ENCODE measurements around the gene TMEM25. TPM values are rescaled to one million over a fixed set of nuclear protein-coding genes. Genes with fewer than 3 reads are reported as not detected.

The TMEM25 gene
- total and polyA plus RNA-seq, 2 of the 13 experiments (the other 11 are each of a cell fraction or from before 2014, with no cell fraction given) = 7.5 to 17.2 TPM

GRCh38 chr11:118572981-118573550 lies 42.1 kb downstream of the TMEM25 start:
- Histone ChIP-seq H3K9ac (ENCODE audit: insufficient read depth, low read depth, low read length) (peak overlapping the region; percentile 100), H3K79me2 (ENCODE audit: insufficient read depth, low read length) (peaks cover 58% of the 10 kb centered on the region), H3K27ac (ENCODE audit: extremely low read length, insufficient read depth, low read length) (peak overlapping the region; percentile 95), H4K20me1 (ENCODE audit: insufficient read depth, low read length) (peaks cover 45% of the 10 kb centered on the region), H2AFZ (ENCODE audit: low read length) (no peak overlapping the region), H3K4me2 (ENCODE audit: low read depth, low read length) (peak overlapping the region; percentile 83), H3K4me1 (ENCODE audit: insufficient read depth, low read length) (peaks cover 57% of the 10 kb centered on the region), H3K9me3 (ENCODE audit: low read length) (no peaks in the 10 kb centered on the region), H3K4me3 (replicated peaks in 1 of 3; ENCODE audit: insufficient read depth in 1 of 3, low read depth in 2 of 3, low read length in 3 of 3) (peak overlapping the region; percentile 68 to 97 (median 94)), H3K27me3 (ENCODE audit: control insufficient read depth in 1 of 2, insufficient read depth in 2 of 2, low read length in 2 of 2) (no peaks in the 10 kb centered on the region; a peak in 1 of 5 replicates), H3K36me3 (replicated peaks in 1 of 2; ENCODE audit: control insufficient read depth in 1 of 2, insufficient read depth in 2 of 2, low read length in 2 of 2) (peaks cover 0 to 7% of the 10 kb centered on the region in 2 experiments; a peak in 3 of 5 replicates)
- intact Hi-C loops (cut with micrococcal nuclease; ENCODE audit: unreplicated experiment) (loop anchor here (5.0 kb wide), 1 partner anchor 34 kb away; the partner anchor contains the start of gene PHLDB1), in situ Hi-C loops (cut with HindIII; ENCODE audit: extremely low pct_ligation_motif_present, low pct_unique_long_range_greater_than_20kb) (no loop called here)
- ATAC-seq (peak; percentile 57), FAIRE-seq (no peak), DNase-seq (ENCODE audit: low spot score) (peak; percentile 27)
- no TSS peak for BruUV-seq (replicated peaks)
- WGBS (ENCODE audit: low lambda C conversion rate) = 0% methylated on average over 10 of the region's 10 CpGs
- POLR2A ChIA-PET = interaction anchor here (0.8 to 2.7 kb wide), 6 partner anchors 32 to 803 kb away, joined by 3 to 17 read pairs (median 5); partner anchors contain the start of genes PHLDB1 and TMEM25
- CTCF ChIA-PET (ENCODE audit: low intra/inter-chr PET ratio, low total read pairs) = no interaction called here
- TF ChIP-seq SRSF9 (IDR thresholded peaks at IDR 0.05; ENCODE audit: borderline replicate concordance, insufficient read depth, low read depth, low read length, poor library complexity, severe bottlenecking) (no peak), NAIF1 (CRISPR knock-in tag; IDR thresholded peaks at IDR 0.05; ENCODE audit: borderline replicate concordance) (no peak), MAFK (conservative IDR thresholded peaks at IDR 0.05 in 1 of 2, IDR thresholded peaks at IDR 0.05 in 1 of 2; ENCODE audit: low read length in 2 of 2) (peak; percentile 58 to 76), MAFF (IDR thresholded peaks at IDR 0.05; ENCODE audit: low read depth, low read length) (peak; percentile 64), TRIM24 (CRISPR knock-in tag; IDR thresholded peaks at IDR 0.05) (no peak), PRDM4 (CRISPR knock-in tag; IDR thresholded peaks at IDR 0.05; ENCODE audit: borderline replicate concordance) (no peak), ZNF232 (CRISPR knock-in tag; IDR thresholded peaks at IDR 0.05; ENCODE audit: borderline replicate concordance) (no peak), ZNF543 (CRISPR knock-in tag; IDR thresholded peaks at IDR 0.05) (0 out of 2 replicates have a peak, but pooled peaks have one; percentile 17), ZNF263 (CRISPR knock-in tag; IDR thresholded peaks at IDR 0.05) (no peak), JDP2 (CRISPR knock-in tag; IDR thresholded peaks at IDR 0.05; ENCODE audit: borderline replicate concordance) (no peak), HNRNPH1 (optimal IDR thresholded peaks at IDR 0.05; ENCODE audit: low read depth, low read length) (no peak), ZNF558 (CRISPR knock-in tag; IDR thresholded peaks at IDR 0.05; ENCODE audit: borderline replicate concordance) (no peak), ZNF224 (CRISPR knock-in tag; IDR thresholded peaks at IDR 0.05) (no peak), LCORL (IDR thresholded peaks at IDR 0.05) (no peak), LCORL (CRISPR knock-in tag; IDR thresholded peaks at IDR 0.05) (0 out of 2 replicates have a peak, but pooled peaks have one; percentile 8), FOXO4 (CRISPR knock-in tag; conservative IDR thresholded peaks at IDR 0.05) (no peak), POLR2A (IDR thresholded peaks at IDR 0.05; ENCODE audit: insufficient read depth in 1 of 2, low read depth in 2 of 2, low read length in 2 of 2) (peak in 1 of 2 experiments; percentile 30; a peak in 1 of 4 replicates), TAF1 (CRISPR knock-in tag; IDR thresholded peaks at IDR 0.05) (no peak), CAMTA2 (CRISPR knock-in tag; IDR thresholded peaks at IDR 0.05; ENCODE audit: borderline replicate concordance) (no peak), ZNF740 (CRISPR knock-in tag; IDR thresholded peaks at IDR 0.05) (no peak), KDM5A (IDR thresholded peaks at IDR 0.05; ENCODE audit: borderline replicate concordance, low read length) (0 out of 2 replicates have a peak, but pooled peaks have one; percentile 40), NR2F6 (IDR thresholded peaks at IDR 0.05) (no peak), NR2F6 (CRISPR knock-in tag; IDR thresholded peaks at IDR 0.05) (no peak)

Measured in HepG2 (cell line).